ENCODE measurements around the gene C12orf75.
"Not testable (repeated sequence)": the region's sequence is repeated elsewhere in the genome, so short reads cannot be mapped to it uniquely, and the experiment has no call there.

C12orf75 gene

GRCh38 chr12:105324704-105325103 lies 5.8 kb upstream of the C12orf75 start:
- DNase-seq: no peak
- Histone ChIP-seq H3K9me3 (ENCODE audit: severe bottlenecking) (no peaks in the 10 kb centered on the region), H3K27ac (no peak overlapping the region), H3K4me3 (ENCODE audit: low read depth, low read length) (no peak overlapping the region), H3K36me3 (no peaks in the 10 kb centered on the region), H3K27me3 (ENCODE audit: insufficient read depth, low read depth, severe bottlenecking) (peaks cover 4% of the 10 kb centered on the region)
- no peak for TF ChIP-seq CTCF (IDR thresholded peaks at IDR 0.05; ENCODE audit: low read depth, low read length)

GRCh38 chr12:105325117-105325516 lies 5.4 kb upstream of the C12orf75 start:
- Histone ChIP-seq H3K27ac (no peak overlapping the region), H3K27me3 (ENCODE audit: insufficient read depth, low read depth, severe bottlenecking) (peaks cover 4% of the 10 kb centered on the region), H3K36me3 (no peaks in the 10 kb centered on the region), H3K4me3 (ENCODE audit: low read depth, low read length) (no peak overlapping the region), H3K9me3 (ENCODE audit: severe bottlenecking) (no peaks in the 10 kb centered on the region)
- DNase-seq: no peak
- TF ChIP-seq CTCF (IDR thresholded peaks at IDR 0.05; ENCODE audit: low read depth, low read length): no peak

- Histone ChIP-seq H3K4me3 (ENCODE audit: low read depth, low read length) (peak overlapping the region; percentile 37), H3K27me3 (ENCODE audit: insufficient read depth, low read depth, severe bottlenecking) (no peaks in the 10 kb centered on the region), H3K36me3 (no peaks in the 10 kb centered on the region), H3K9me3 (ENCODE audit: severe bottlenecking) (no peaks in the 10 kb centered on the region), H3K27ac (no peak overlapping the region)
- no peak for DNase-seq
- TF ChIP-seq CTCF (IDR thresholded peaks at IDR 0.05; ENCODE audit: low read depth, low read length): no peak
Measured at GRCh38 chr12:105329926-105330282, 587 bp upstream of the C12orf75 start.

- Histone ChIP-seq H3K27ac (no peak overlapping the region), H3K36me3 (no peaks in the 10 kb centered on the region), H3K4me3 (ENCODE audit: low read depth, low read length) (peak overlapping the region; percentile 64), H3K27me3 (ENCODE audit: insufficient read depth, low read depth, severe bottlenecking) (no peaks in the 10 kb centered on the region), H3K9me3 (ENCODE audit: severe bottlenecking) (no peaks in the 10 kb centered on the region)
- DNase-seq: peak; percentile 37
- no peak for TF ChIP-seq CTCF (IDR thresholded peaks at IDR 0.05; ENCODE audit: low read depth, low read length)
Measured at GRCh38 chr12:105330931-105331804, 677 bp downstream of the C12orf75 start.

GRCh38 chr12:105331805-105332251 lies 1.3 kb downstream of the C12orf75 start:
- H3K9me3 ChIP-seq (ENCODE audit: severe bottlenecking): no peaks in the 10 kb centered on the region
- no peaks in the 10 kb centered on the region for H3K27me3 ChIP-seq (ENCODE audit: insufficient read depth, low read depth, severe bottlenecking)
- TF ChIP-seq CTCF (IDR thresholded peaks at IDR 0.05; ENCODE audit: low read depth, low read length): no peak
- H3K4me3 ChIP-seq (ENCODE audit: low read depth, low read length): no peak overlapping the region
- no peak overlapping the region for H3K27ac ChIP-seq
- H3K36me3 ChIP-seq: no peaks in the 10 kb centered on the region
- no peak for DNase-seq

DNA sequence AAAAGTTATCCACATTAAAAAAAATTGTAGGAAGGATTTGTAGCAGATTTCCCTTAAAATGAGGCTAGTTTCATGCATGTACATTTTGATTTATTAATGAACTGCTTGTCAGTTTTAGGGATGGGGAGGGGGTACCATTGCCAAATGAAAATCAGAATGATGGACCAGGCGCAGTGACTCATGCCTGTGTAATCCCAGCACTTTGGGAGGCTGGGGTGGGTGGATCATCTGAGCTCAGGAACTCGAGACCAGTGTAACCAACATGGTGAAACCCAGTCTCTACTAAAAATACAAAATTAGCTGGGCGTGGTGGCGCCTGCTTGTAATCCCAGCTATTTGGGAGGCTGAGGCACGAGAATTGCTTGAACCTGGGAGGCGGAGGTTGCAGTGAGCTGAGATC lies 1.8 kb downstream of the C12orf75 start:
- not testable (repeated sequence) for DNase-seq; H3K27ac ChIP-seq; H3K9me3 ChIP-seq (ENCODE audit: severe bottlenecking); H3K27me3 ChIP-seq (ENCODE audit: insufficient read depth, low read depth, severe bottlenecking); H3K36me3 ChIP-seq; H3K4me3 ChIP-seq (ENCODE audit: low read depth, low read length)
